GM12892 (cell line): ENCODE results near the gene TMEM154.

Experiments
- POLR2A ChIP-seq: IDR thresholded peaks from 2 replicates; pipeline ENCODE4 v1.6.1; 2011; ENCODE audit warnings: low read depth, low read length, control low read depth
- POLR2AphosphoS5 ChIP-seq: IDR thresholded peaks from 2 replicates; pipeline ENCODE4 v1.6.1; 2011; ENCODE audit warnings: low read depth, low read length, control low read depth
- TAF1 ChIP-seq: IDR thresholded peaks from 2 replicates; pipeline ENCODE4 v1.6.1; 2011; ENCODE audit warnings: low read depth, mild to moderate bottlenecking, control low read depth, low read length, borderline replicate concordance

DNA sequence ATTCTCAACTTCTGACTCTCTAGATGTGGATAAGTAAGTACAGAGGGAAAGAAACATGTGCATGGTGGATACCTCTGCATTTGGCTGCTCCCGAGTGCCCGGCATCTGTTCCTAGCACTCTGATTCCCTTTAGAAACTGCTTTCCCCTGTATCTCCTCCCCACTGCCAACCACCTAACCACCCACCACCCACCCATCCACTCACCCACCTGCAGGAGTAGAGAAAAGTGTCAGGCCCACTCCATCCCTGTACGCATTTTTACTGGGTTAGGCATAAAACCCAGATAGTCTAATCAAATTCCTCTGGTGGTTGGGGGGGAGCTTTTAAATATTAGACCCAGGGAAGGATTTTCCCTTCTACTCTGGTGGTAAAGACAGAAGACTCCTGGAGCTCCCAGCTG lies 63.0 kb downstream of the TMEM154 start:
- TF ChIP-seq POLR2AphosphoS5, result no peak
- no peak for TF ChIP-seq TAF1
- TF ChIP-seq POLR2A, result no peak
